ENCODE measurements around the gene SH3BP5.

SH3BP5 gene

GRCh38 chr3:15290736-15291135 is 41.6 kb downstream of the SH3BP5 start:
- no peak for TF ChIP-seq CTCF (IDR thresholded peaks at IDR 0.05; ENCODE audit: borderline replicate concordance, control extremely low read depth, extremely low read depth, insufficient read depth, missing control alignments)
- in situ Hi-C loops (cut with MboI; ENCODE audit: low sequenced_read_pairs, unreplicated experiment) = no loop called here
- no peak for DNase-seq (ENCODE audit: low spot score)

GRCh38 chr3:15289661-15290060 is 42.7 kb downstream of the SH3BP5 start:
- DNase-seq (ENCODE audit: low spot score) = no peak
- no peak for TF ChIP-seq CTCF (IDR thresholded peaks at IDR 0.05; ENCODE audit: borderline replicate concordance, control extremely low read depth, extremely low read depth, insufficient read depth, missing control alignments)
- in situ Hi-C loops (cut with MboI; ENCODE audit: low sequenced_read_pairs, unreplicated experiment) = no loop called here

GRCh38 chr3:15288331-15289035 is 43.9 kb downstream of the SH3BP5 start:
- no peak for DNase-seq (ENCODE audit: low spot score)
- in situ Hi-C loops (cut with MboI; ENCODE audit: low sequenced_read_pairs, unreplicated experiment) = no loop called here
- TF ChIP-seq CTCF (IDR thresholded peaks at IDR 0.05; ENCODE audit: borderline replicate concordance, control extremely low read depth, extremely low read depth, insufficient read depth, missing control alignments) = no peak

GRCh38 chr3:15287565-15288330 is 44.6 kb downstream of the SH3BP5 start:
- in situ Hi-C loops (cut with MboI; ENCODE audit: low sequenced_read_pairs, unreplicated experiment) = no loop called here
- no peak for DNase-seq (ENCODE audit: low spot score)
- no peak for TF ChIP-seq CTCF (IDR thresholded peaks at IDR 0.05; ENCODE audit: borderline replicate concordance, control extremely low read depth, extremely low read depth, insufficient read depth, missing control alignments)

GRCh38 chr3:15286022-15286421 is 46.4 kb downstream of the SH3BP5 start:
- TF ChIP-seq CTCF (IDR thresholded peaks at IDR 0.05; ENCODE audit: borderline replicate concordance, control extremely low read depth, extremely low read depth, insufficient read depth, missing control alignments) = no peak
- in situ Hi-C loops (cut with MboI; ENCODE audit: low sequenced_read_pairs, unreplicated experiment) = no loop called here
- no peak for DNase-seq (ENCODE audit: low spot score)

- in situ Hi-C loops (cut with MboI; ENCODE audit: low sequenced_read_pairs, unreplicated experiment) = no loop called here
- DNase-seq (ENCODE audit: low spot score) = no peak
- TF ChIP-seq CTCF (IDR thresholded peaks at IDR 0.05; ENCODE audit: borderline replicate concordance, control extremely low read depth, extremely low read depth, insufficient read depth, missing control alignments) = no peak
These were observed 48.1 kb downstream of the SH3BP5 start for GRCh38 chr3:15284121-15284889.
